IPS-NIHi7 (cell line): ENCODE measurements around the gene TCF7L1.
"Not testable (repeated sequence)": the region's sequence is repeated elsewhere in the genome, so short reads cannot be mapped to it uniquely, and the experiment has no call there.

Experiments used
- DNase-seq: peaks from one replicate; pipeline ENCODE4 v3.0.0; 2012; ENCODE audit warnings: mixed read lengths; ENCODE audit errors: extremely low spot score

Gene TCF7L1

DNA sequence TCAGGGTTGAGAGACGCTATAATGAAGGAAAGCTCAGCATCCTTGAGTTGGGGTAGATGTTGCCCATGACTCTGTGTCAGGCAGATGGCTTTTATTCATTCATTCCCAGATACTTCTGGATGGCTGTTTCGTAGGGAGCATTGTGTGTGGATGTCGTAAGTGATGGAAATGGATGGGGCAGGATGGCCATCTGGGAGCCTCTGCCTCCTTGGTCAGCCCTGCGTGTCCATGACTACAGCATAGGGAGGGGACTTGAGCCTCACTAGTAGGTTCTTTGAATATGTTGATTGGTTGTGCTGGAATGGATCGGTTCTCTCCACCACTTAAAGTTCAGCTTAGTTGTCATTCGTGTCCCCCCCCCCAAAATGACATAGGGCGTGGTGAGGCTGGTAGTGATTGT, 149.7 kb downstream of the TCF7L1 start:
- DNase-seq: no peak

DNA sequence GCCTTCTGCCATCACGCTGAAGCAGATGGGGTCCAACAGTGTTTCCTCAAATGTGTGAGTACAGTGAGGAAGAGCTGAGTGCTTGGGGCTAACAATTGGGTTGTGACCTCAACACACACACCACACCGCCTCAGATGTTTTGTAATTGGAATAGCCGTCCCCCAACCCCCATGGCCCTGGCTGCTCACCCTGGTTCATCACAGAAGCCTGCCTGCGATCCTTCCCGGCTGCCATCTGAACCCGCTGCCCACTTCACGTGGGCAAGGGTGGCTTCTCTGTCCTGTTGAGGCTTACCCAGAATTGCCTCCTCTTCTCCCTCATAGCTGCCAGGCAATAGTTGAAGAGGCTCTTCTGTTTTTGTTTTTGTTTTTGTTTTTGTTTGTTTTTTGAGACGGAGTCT, 150.4 kb downstream of the TCF7L1 start:
- DNase-seq: no peak

DNA sequence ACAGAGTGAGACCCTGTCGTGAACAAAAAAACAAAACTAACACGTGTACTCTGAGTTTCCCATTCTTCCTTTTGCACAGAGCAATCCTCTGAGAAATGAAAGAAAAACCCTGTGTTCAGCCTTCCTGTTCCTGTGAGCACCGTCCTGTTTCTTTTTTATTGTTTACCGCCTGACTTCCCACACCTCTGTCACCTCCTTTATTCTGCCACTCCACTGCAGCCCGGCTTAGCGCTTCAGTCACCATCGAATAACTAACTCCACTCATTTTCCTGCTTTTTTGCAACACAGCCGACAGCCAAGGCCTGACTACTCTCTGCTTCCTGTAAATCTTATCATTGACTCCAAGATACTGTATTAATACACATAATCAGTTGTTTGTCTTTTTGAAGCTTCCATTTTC, 153.7 kb downstream of the TCF7L1 start:
- no peak for DNase-seq

DNA sequence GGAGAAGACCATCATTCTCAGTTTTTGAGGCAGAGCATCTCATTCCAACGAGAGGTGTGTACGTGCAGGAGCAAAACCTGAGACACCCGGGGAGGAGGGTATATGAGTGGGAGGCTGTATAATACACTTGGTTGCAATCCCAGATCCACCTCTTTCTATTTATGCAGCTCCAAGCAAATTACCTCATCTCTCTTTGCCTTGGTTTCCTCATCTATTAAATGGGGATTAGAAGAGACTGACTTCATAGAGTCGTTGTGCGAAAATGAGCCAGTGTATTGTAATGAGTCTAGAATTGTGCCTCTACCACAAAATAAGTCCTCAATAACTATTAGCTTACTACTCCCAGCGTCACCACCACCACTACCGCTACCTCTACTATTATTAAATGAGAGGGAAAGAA, 154.5 kb downstream of the TCF7L1 start:
- DNase-seq: no peak

DNA sequence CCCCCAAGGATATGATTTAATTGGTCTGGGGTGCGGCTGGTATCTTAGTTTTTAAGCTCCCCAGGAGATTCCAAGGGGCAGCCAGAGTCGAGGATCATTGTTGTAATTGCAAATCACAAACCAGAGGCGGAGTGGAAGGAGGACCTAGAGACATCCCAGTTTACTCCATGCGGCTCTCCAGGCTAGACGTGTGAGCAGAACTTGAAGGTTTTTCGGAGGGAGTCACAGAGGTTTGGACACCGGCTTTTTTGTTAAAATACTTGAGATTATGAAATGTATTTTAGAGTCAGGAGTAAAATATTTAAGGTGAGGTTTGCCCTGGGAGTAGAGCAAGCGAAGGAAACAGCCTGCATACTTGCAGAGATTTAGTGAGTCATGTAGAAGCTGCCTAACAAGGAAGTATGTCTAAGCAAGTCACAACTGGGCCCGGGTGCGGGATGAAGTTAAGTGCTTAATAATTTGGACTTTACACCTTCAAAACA, 155.1 kb downstream of the TCF7L1 start:
- DNase-seq: no peak

DNA sequence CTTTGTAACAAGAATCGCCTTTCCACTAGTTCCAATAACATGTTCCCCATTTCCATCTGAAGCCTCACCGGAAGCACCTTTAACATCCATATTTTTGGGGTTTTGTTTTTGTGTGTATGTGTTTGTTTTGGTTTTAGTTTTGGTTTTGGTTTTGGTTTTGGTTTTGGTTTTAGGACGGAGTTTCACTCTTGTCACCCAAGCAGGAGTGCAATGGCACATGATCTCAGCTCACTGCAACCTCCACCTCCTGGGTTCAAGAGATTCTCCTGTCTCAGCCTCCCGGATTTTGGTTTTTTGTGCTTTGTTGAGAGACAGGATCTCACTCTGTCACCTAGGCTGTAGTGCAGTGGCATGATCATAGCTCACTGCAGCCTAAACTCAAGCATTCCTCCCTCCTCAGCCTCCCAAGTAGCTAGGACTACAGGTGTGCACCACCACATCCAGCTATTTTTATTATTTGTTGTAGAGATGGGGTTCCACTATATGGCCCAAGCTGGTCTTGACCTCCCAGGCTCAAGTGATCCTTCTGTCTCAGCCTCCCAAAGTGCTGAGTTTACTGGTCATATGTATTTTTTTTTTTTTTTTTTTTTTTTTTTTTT, 158.3 kb downstream of the TCF7L1 start:
- no peak for DNase-seq

DNA sequence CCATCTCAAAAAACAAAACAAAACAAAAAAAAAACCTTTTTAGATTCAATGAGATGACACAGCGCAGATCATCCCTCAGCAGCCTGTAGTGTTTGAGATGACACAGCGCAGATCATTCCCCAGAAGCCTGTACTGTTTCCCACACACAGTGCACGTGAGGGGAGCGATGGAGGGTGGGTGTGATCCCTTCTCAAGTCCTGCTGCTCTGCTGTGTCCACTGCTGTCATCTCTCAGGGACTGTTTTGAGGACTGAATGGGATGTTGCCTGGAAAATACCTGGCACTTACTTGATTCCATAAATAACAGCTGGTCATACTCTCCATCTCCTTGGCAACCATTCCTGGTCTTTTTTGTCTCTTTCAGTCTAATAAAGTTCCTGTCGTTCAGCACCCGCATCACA, 168.9 kb downstream of the TCF7L1 start:
- no peak for DNase-seq

DNA sequence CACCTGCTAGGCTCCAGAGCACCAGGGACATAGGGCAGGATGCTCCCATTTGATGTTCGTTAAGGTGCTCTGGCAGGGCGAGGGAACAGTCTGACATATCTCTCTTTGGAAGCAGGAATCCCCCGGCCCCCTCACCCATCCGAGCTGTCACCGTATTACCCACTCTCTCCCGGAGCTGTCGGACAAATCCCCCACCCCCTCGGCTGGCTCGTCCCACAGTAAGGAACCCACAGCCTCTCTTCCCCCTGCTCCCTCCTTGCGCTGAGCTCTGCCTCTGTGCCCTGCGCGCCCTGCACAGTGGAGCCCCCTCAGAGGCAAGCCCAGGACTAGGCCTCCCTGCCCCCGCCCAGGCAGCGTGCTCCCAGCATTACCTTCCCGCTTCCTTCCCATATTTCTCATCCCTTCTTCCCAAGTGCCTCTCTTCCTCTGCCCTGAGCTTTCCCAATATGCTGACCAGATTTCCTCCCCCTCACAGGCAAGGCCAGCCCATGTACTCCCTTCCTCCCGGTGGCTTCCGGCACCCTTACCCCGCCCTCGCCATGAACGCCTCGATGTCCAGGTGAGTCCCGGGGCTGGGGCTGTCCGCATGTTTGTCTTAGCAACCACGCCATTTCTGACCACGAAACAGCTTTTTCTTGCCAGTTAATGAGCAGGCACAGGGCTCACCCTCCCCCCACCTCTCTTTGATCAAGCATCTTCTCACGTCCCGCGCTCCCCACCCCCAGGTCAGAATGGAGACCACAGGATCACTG, 170.8 kb downstream of the TCF7L1 start:
- no peak for DNase-seq

DNA sequence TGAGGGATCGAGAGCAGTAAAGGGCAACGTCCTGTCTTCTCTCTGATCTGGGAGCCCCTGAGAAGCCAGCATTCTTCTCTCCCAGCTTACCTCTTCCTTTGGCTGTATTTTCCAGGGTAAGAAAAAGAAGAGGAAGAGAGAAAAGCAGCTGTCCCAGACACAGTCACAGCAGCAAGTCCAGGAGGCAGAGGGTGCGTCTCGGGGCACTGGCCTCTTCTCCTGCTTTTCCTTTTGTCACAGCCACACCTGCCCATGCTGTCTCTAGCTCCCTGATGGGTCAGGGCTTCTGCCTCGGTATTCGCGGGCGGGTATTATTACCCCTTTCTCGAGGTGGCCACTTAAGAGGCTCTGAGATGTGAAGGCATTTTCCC, 174.3 kb downstream of the TCF7L1 start:
- DNase-seq: no peak

DNA sequence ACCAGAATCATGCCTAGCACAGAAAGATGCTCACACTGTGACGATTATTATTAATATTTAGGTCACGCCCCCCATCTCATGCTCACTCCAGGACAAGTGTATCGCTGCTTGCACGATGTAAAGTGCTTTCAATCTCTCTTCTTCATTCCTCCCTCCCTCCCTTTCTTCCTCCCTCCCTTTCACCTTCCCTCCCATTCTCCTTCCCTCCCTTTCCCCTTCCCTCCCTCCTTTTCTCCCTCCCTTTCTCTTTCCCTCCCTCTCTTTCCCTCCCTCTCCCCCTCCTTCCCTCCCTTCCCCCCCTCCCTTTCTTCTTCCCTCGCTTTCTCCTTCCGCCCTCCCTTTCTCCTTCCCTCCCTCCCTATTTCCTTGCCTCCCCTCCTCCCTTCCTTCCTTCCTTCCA, 175.0 kb downstream of the TCF7L1 start:
- no peak for DNase-seq

DNA sequence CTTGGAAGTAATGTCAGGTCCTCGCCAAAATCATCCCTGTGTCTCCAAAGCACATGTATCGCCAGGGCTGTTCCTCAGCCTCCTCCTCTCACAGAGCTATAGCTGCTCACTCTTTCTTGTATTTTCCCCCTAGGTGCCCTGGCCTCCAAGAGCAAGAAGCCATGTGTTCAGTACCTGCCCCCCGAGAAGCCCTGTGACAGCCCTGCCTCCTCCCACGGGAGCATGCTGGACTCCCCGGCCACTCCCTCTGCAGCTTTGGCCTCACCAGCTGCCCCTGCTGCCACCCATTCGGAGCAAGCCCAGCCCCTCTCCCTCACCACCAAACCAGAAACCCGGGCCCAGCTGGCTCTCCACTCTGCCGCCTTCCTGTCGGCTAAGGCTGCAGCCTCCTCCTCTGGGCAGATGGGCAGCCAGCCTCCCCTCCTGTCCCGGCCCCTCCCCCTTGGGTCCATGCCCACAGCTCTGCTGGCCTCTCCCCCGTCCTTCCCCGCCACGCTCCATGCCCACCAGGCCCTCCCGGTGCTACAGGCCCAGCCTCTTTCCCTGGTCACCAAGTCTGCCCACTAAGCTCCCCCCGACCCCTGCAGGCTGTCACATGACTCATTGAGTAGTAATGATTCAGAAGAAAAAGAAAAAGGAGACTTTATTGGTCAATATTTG, 175.8 kb downstream of the TCF7L1 start:
- no peak for DNase-seq

DNA sequence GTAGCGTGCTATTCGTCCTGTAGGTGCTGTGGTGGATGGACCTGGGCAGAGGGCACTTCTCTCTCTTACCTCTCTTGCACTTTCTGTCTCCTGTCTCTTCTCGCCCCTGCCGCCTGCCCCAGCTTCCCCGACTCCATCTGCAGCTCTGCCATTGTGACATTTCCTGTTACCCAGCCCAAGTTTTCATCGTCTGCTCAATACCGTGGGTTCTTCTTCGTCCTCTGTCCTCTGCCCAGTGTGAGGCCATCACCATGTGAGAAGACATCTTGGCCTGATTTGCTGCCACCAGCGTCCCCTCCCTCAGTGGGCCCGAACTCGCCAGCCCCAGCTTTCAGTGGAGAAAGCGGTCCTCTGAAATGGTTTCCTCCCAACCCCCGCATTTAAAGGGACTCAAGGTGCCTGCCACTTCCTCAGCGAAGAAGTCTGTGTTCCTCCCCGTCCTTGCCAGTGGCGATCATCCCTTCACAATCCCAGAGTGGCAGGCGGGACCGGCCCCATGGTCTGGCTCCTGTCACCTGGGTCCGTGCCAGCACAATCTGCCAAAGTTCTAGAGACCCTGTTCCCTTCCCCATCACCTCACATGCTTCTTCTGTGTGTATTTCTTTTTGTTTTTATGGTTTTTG, 176.6 kb downstream of the TCF7L1 start:
- DNase-seq: no peak

DNA sequence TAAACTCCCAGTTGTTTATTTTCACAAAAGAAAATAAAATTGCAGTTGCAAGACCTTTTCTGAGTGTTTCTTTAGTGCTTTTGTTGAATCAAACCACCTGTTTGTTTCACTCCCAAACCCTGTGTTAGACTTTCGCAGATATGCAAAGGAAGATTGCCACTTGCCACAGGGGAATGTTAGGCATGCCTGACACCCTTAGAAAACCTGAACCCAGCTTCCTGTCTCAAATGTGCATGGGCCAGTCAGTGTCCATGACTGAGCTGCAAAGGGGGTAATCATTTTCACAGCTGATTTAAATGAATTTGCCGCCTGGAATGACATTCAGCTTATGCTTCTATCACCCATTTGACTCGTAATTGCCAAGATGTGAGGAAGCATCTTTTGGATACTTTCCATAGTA, 177.1 kb downstream of the TCF7L1 start:
- no peak for DNase-seq

DNA sequence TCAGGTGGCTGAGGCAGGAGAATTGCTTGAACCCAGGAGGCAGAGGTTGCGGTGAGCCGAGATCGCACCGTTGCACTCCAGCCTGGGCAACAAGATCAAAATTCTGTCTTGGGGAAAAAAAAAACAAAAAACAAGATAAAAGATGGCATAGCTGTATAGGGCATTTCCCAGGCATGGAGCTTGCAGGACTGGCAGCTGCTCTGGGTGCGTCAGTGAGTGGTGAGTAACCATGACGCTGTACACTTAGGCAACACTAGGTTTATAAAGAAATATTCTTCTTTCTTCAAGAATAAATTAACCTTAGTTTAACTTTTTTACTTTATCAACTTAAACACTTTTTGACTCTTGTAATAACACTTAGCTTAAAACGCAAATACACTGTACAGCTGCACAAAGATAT, 179.2 kb downstream of the TCF7L1 start:
- DNase-seq: no peak

DNA sequence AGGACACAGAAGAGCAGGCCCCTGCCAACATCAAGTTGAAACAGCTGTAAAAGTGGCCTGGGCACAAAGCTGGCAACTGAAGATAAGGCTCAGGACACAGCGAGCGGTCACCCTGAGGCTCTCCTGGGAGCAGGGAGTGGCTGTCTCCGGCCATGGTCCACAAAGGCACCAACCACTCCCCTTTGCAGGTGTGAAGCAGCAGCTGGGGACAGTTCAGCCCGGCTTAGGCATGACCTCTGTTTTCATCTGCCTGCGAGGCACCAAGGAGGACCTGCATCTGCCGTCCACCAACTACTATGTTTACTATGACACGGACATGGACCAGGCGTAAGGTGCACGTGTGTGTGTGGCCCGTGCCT, 181.7 kb downstream of the TCF7L1 start:
- no peak for DNase-seq

DNA sequence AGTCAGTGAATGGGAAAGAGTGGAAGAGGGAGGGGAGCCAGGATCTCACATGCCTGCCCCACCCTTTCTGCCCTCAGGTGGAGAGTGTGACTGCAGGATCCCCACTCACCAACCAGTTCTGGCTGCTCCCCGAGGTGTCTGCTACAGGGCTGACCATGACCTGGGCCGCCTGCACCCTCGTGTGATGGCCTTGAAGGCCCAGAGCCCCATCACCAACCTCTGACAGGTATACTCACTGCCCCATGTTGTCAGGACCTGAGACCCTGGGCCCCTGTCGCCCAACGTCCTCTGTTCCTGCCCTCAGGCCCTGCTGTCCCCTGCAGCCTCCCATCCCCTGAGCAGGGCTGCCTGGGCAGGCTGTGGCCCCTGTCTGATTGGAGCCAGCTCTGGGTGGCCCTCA, 182.7 kb downstream of the TCF7L1 start:
- DNase-seq: not testable (repeated sequence)

DNA sequence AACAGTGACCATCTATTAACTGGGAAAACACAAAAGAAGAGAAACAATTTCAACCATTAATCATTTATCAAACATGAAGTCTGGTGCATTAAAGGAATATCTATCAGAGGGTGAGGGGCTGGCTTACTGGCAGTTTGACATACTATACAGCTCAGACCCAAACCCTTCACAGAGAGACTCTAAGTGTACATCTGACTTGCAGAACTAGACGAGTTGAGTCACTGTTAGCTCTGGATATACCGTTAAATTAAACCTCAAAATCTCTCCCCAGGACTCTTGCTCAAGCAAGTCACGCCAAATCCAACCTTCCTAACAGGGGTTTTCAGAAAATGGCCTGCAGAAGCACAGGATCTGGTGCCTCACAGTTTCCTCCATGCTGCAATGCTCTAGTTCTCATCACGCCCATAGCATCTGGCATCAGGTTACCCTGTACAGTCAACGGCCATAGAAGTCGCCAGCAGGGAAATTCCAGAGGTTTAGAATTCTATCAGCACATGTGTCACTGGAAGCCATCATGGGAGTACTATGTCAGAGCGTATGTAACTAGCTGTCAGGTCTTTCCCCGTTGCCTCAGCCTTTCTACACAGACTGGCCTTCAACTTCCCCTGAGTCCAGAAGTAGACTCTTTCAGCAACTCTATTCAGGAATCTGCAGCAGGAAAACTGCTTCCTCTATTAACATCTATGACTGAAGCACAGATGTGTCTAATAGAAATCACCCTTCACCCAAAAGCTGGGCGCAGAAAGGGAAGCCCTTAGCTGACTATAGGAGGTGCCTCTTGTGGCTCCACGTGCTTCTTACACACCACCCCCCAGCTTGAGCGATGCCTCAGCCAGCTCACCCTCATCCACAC, 185.3 kb downstream of the TCF7L1 start:
- DNase-seq: no peak

DNA sequence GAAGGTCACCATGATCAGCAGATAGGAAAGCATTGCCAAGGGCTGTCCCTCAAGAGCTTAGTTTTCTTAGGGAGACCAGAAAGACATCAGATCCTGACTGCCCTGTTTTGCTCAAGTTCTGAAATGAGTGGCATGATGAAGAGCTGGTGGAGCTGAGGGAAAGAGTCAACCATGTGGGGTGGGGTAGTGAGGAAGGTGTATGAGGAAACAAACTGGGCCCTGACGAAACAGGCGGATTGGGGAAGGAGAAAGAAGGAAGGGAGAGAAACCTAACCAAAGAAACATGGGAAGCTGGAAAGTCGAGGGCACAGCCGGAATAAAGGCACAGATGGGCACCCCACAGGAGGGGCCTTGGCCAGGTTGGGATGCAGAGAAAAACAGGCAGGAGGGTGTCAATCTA, 186.6 kb downstream of the TCF7L1 start:
- no peak for DNase-seq

DNA sequence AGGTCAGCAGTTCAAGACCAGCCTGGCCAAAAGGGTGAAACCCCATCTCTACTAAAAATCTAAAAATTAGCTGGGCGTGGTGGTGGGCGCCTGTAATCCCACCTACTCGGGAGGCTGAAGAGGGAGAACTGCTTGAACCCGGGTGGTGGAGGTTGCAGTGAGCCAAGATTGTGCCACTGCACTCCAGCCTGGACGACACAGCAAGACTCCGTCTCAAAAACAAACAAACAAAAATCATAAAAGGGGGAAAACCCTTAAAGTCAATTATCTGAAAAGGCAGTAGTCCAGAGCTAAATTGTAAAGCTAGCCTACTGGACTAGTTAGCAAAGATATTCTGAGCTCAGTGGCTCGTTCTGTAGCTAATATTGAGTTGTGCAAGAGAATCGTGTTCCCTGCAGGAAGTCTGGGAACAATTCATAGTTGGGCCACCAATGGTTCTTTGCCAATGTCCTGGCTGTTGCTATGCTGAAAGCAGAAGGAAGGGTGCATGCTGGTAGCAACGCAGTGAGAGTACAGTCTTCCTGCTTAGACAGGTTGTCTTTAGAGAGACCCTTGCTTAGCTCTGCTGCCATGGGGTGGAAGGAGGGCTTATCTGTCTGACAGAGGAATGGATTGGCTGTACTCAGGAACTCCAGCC, 190.3 kb downstream of the TCF7L1 start:
- DNase-seq: no peak

DNA sequence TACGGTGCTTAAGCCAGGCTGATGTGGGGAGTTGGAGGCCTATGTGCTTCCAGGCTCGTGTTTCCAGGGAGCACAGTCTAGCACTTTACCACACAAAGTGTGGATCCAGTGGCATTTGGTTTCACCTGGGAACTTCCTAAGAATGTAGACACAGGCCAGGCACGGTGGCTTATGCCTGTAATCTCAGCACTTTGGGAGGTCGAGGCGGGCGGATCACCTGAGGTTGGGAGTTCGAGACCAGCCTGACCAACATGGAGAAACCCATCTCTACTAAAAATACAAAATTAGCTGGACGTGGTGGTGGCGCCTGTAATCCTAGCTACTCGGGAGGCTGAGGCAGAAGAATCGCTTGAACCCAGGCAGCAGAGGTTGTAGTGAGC, 190.8 kb downstream of the TCF7L1 start:
- DNase-seq: not testable (repeated sequence)
